SKM-1 treated with dmso at 0.1 percent for 144 hours (cell line): ENCODE measurements around the gene EOGT.

Source experiments
- DNase-seq: peaks from one replicate; lab custom pipeline; 2025; ENCODE audit not compliant: unreplicated experiment; lab: John Stamatoyannopoulos, UW

The EOGT gene

DNA sequence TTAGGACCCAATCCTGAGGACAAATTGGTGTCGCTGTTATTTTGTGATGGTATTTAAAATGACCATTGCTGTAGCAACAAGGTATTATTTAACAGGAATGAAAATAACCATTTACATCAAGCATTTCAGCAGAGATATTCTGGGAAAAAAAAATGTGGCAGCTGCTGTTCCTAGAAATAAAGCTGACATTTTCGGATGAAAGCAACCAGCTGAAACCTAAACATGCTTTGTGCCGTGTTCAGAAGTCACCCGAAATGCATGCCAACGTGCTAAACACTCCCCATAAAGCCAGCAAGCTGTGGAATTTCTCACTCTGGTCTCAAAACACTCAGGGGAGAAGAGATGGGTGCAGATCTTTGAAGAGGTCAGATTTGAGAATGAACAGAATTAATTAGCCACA lies 49.6 kb downstream of the EOGT start:
- DNase-seq = no peak

DNA sequence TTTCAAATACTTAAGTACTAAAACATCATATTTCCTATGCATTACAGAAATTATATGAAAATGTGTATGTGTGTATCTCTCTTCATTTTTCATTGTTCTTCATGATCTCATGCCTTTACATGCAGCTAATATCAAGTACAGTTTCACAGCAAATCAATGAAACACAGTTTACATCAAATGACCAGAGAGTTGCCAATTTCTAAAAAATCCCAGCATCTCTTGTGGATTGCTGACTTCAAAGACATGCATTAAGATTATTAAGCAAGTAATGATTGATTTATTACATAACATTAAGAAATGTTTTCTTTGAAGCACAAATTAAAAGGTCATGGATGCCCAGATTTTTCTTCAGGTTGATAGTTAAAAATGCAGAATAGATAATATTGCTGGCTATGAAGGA lies 50.1 kb downstream of the EOGT start:
- no peak for DNase-seq

DNA sequence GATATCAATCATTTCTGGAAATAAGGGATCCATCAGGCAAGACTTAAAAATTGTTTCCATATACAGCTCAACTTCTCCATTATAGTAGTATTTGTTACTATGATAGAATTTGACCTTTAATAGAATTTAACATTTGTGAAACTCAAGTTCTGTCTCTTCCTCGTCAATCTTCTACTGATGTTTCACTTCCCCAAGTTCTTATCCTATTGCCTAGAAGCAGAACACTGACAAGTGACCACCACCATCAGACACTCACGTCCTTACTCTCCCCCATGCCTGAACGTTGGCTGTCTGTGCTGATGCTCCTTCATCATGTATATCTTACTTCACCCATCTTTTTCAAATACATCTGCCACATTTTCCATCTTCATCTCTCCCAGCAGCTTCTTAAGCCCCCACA lies 54.6 kb downstream of the EOGT start:
- no peak for DNase-seq

DNA sequence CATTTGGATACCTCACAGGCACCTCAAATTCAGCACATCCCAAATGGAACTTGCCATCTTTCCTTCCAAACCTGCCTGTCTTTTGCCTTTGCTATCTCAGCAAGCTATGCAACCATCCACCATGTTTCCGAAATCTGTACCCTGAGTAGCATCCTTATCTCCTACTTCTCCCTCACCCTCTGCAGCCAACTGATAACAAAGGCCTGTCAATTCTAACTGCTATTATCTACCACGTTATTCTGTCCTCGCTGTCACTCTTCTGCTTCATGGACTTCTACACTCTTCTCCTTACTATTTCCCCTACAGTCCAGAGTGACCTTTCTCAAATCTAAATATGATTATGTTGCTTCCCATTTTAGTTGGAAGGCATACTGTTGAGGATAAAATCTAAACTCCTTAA lies 55.6 kb downstream of the EOGT start:
- no peak for DNase-seq

DNA sequence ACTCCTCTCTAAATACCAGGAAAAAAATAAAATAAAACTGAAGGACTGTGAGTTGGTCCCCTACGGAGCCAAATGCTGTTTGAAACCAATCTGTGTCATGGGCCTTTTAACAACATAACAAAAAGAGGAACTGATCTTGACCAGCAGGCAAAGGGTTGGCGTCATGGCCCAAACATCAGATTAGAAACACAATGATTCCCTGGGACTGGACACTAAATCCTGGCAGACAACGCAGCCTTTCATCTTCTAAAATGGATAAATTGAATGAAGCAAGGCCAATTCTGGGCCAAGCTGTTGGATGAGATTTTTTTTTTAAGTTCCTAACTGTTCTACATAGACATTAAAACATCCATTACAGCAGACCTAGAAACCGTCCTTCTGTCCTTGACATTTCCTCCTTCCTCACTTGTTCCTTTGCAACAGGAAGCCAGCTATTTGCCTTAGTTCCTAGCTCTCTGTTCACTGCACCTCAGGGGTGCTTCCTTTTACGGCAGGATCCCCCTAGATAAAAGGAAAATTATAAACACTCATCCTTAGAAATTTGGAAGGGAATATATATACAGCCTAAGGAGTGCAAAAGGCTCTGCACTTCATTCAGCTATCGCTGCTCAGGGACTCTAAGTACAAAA lies 59.6 kb downstream of the EOGT start:
- DNase-seq = no peak

DNA sequence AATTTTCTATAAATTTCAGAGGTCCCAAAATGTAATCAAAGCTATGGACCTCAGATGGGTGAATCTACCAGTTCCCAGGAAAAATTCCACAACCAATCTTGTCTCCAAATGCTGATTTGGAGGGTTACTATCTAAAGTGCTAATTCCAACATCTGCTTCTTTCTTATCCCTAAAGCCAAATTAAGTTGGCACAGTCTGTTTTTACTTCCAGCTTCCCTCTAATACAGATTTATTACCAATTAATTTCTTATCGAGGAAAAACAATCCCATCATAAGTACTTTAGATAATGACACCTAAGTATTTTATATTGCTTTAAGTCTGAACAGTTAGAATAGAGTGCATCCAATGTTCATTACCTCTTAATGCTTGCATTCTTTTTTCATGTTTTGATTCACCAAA lies 68.3 kb downstream of the EOGT start:
- DNase-seq = no peak

DNA sequence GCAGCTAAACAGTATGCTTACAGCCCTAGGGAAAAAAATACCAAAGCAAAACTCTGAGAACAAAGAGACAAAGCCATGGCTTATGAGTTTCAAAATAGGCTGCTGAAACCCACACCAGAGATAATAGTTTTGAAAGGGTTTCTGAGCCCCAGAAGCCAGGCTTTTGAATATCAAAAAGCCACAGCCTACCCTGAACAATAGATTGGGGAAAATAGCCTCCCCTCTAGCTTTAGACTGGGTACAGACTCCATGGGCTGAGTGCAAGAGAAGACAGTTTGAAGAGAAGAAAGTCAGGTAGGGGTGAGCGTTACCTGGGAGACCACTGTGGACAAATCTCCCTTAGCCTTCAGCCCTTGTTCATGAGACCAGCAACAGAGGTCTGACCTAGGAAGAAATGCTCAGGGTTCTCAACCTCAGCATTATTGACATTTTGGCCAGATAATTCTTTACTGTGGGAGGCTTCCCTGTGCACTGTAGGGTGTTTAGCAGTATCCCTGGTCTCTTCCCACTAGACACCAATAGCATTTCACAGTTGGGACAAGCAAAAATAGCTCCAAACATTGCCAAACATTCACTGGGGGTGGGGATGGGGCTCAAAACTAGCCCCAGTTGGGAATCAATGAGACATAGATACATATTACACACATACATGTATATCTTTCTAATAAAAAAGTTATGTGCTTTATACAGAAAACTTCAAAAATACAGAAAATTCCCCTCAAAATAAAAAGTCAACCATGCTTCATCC lies 69.6 kb downstream of the EOGT start:
- DNase-seq = no peak

DNA sequence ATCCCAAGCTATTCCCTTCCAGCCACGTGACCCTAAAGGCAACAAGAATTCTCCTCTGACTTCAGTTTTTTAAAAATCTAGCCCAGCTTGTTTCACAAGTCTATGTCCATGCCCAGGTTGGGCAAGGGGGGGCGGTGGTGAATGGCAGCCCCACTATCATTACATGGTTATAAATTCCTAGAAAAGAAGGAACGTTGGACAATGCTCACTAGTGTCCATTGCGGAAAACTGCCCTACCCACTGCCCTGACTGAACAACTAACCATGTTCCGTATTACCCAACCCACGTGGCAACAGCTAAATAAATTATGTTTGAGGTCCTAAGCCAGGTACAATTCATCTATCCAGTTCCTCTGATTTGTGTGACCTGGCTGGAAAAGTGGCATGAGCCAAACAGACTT lies 72.4 kb downstream of the EOGT start:
- DNase-seq = no peak

DNA sequence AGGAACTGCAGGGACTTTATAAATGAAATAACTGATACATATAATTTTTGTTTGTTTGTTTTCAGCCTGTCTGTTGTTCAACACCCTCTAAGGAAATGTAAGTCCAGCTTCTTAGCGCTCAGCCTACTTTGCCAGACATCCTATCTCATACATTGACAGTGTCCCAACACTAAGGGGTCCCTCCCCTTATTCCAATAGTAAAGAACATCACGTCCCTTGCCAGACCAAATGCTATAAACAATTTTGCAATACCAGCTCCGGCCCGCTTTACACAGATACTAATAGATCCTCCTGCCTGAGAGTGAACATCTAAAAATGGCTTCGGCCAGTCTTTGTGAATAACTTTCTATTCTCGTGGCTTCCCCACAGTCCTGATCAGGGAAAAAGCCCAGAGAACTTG lies 76.6 kb downstream of the EOGT start:
- DNase-seq = no peak

DNA sequence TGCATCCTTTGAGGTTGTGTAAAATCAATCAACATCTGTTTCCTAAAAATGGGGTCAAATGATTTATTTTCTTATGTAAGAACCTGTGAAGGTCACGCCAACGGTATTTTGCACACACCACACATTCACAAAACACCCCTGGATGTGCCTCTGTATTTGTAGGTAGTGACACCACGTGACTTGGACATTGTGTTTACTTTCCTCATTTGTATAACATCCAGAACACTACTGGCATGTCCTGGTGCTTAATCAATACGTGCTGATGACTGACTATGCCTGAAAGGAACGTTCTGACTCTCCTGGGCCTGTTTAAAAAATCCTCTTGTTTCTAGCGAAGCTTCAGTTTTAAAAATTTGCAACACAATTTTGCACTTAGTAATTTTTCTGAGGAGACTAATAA lies 77.7 kb downstream of the EOGT start:
- no peak for DNase-seq

DNA sequence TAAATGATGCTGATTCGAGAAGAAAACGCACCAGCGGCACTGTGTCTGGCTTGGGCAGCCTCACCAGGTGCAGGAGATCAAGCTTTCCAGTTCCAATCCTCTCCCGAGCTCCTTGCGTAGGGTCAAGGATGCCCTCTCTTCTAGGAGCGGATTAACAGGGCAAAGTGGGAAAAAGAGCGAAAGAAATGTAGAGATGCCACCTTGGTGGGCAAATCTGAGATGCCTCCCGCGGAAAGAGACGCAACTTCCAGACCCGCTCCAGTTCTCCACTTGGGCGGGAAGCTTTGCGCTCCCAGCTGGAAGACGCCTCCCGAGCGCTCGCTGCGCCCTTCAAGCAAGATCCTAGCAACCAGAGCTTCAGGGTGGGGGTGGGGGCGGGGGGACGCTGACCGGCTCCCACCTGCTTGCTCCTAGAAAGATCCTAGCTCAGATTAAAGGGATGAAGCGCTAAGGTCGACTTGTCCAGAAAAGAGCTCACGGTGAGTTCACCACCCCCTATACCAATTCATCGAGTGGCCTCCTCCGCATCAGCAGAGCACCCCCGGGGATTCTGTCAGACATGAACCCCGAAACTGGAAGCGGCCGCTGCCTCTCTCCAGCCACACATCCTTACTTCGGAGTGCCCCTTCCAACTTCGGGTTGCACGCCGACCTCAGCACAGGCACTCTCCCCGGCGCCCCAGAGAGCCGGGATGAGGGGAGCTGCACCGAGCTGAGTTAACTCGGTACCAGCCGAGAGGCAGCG lies 81.9 kb downstream of the EOGT start:
- no peak for DNase-seq
